Natural killer cell (primary cell): ENCODE results near the gene PCSK7. TPM values are rescaled to one million over a fixed set of nuclear protein-coding genes. Genes with fewer than 3 reads are reported as not detected.
A peak's percentile ranks its signal among the peaks of the same experiment; 100 is the strongest.

Source experiments
- ATAC-seq, 3 donors: fragments of 150-1000 bp in 2 of 3; fragments of 200-7000 bp in 1 of 3; cut with Tn5 transposase; 1 replicate in 1 of 3; 2 replicates in 2 of 3; pipeline ENCODE4 v1.10.0; 2021; ENCODE audit warnings: mild to moderate bottlenecking in 2 of 3, moderate library complexity in 2 of 3
- DNase-seq, 2 donors: peaks; one replicate each; pipeline versions ENCODE4 v3.0.0 to v3.0.0-alpha.2; 2013 to 2021; ENCODE audit warnings: mixed read lengths in 1 of 2
- H3K27ac ChIP-seq: one replicate; pipeline ENCODE4 v1.5.1; 2013; ENCODE audit warnings: mild to moderate bottlenecking, low read length
- H3K27me3 ChIP-seq: one replicate; pipeline ENCODE4 v1.6.1; 2013; ENCODE audit warnings: low read length; ENCODE audit not compliant: control insufficient read depth, insufficient read depth
- H3K36me3 ChIP-seq: one replicate; pipeline ENCODE4 v1.6.1; 2013; ENCODE audit warnings: low read length; ENCODE audit not compliant: control insufficient read depth, insufficient read depth
- H3K4me1 ChIP-seq: one replicate; pipeline ENCODE4 v1.6.1; 2013; ENCODE audit warnings: low read length; ENCODE audit not compliant: control insufficient read depth, insufficient read depth
- H3K4me3 ChIP-seq: one replicate; pipeline ENCODE4 v1.5.1; 2013; ENCODE audit warnings: low read length
- H3K9me3 ChIP-seq: one replicate; pipeline ENCODE4 v1.6.1; 2013; ENCODE audit warnings: low read length; ENCODE audit not compliant: control insufficient read depth, insufficient read depth
- H3K27ac Mint-ChIP-seq, 2 donors: one replicate each; pipeline ENCODE4 v1.8.0; 2022; ENCODE audit warnings: mild to moderate bottlenecking in 2 of 2, mixed read lengths in 2 of 2, moderate library complexity in 1 of 2
- H3K27me3 Mint-ChIP-seq, 2 donors: one replicate each; pipeline ENCODE4 v1.8.0; 2022; ENCODE audit warnings: low read depth in 2 of 2, mixed read lengths in 2 of 2
- H3K36me3 Mint-ChIP-seq: one replicate; pipeline ENCODE4 v1.8.0; 2022; ENCODE audit warnings: mixed read lengths
- H3K4me1 Mint-ChIP-seq, 2 donors: one replicate each; pipeline ENCODE4 v1.8.0; 2022; ENCODE audit warnings: mixed read lengths in 2 of 2
- H3K4me3 Mint-ChIP-seq: one replicate; pipeline ENCODE4 v1.8.0; 2022; ENCODE audit warnings: mild to moderate bottlenecking, moderate library complexity, mixed read lengths
- H3K9me3 Mint-ChIP-seq, 2 donors: one replicate each; pipeline ENCODE4 v1.8.0; 2022; ENCODE audit warnings: mixed read lengths in 2 of 2
- CTCF ChIP-seq: fragments of 200-600 bp; IDR thresholded peaks from one replicate; pipeline ENCODE4 v1.8.0; 2022; ENCODE audit warnings: antibody characterized with exemption
- WGBS: methylation state at CpG from one replicate; pipeline ENCODE4 v1.1.7; 2013; ENCODE audit warnings: missing lambda C conversion rate; ENCODE audit not compliant: insufficient coverage; 5-methylcytosine and 5-hydroxymethylcytosine counted together
- intact Hi-C: fragments of 100-400 bp; cut with micrococcal nuclease; formaldehyde crosslinking; loops from one replicate; pipeline ENCODE4 v1.14.2; 2022
- total RNA-seq, 4 donors: library from RNA; stranded (reverse); fragments of 120-200 nt in 1 of 4; gene quantifications; one replicate each; pipeline versions ENCODE4 v1.2.3 to v1.2.4, GENCODE V29; 2013 to 2022

The PCSK7 gene
- total RNA-seq, 3 donors from 2014 or later (not counting 1 experiment from before 2014, with no cell fraction given) = 397 to 471 (median 441) TPM

DNA sequence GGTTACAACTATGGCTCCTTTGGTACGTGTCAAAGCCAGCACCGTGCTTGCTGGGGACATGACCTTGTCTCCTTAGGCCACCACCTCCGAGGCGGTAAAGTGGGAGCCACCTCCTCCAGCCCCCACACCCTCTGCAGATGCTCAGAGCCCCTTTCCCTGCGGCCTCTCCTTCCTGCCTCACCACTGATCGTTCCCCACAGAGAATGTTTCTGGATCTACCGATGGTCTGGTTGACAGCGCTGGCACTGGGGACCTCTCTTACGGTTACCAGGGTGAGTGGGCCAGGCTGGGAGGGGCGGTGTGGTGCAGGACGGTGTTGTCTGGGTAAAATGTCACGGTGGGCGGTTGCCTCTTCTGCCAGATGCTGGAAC, 44.5 kb downstream of the PCSK7 start:
- Mint-ChIP-seq H3K27me3 (no peaks in the 10 kb centered on the region), H3K36me3 (no peaks in the 10 kb centered on the region), H3K4me1 (no peaks in the 10 kb centered on the region), H3K9me3 (no peaks in the 10 kb centered on the region), H3K27ac (peak overlapping the region in 1 of 2 donors; percentile 24), H3K4me3 (no peak overlapping the region)
- intact Hi-C loops = no loop called here
- no peak for TF ChIP-seq CTCF
- Histone ChIP-seq H3K4me1 (peaks cover 52% of the 10 kb centered on the region), H3K4me3 (no peak overlapping the region), H3K27ac (no peak overlapping the region), H3K9me3 (no peaks in the 10 kb centered on the region), H3K36me3 (peaks cover 27% of the 10 kb centered on the region), H3K27me3 (no peaks in the 10 kb centered on the region)
- 92% methylated on average over 13 of the region's 13 CpGs for WGBS
- ATAC-seq = no peak
- DNase-seq = no peak

GRCh38 chr11:117187007-117187406, 44.9 kb downstream of the PCSK7 start:
- no peaks in the 10 kb centered on the region for H3K36me3 Mint-ChIP-seq
- no peaks in the 10 kb centered on the region for H3K4me1 Mint-ChIP-seq
- intact Hi-C loops = no loop called here
- H3K27me3 Mint-ChIP-seq = no peaks in the 10 kb centered on the region
- 90% methylated on average over 6 of the region's 6 CpGs for WGBS
- DNase-seq = no peak
- no peak overlapping the region for H3K27ac ChIP-seq
- H3K27me3 ChIP-seq = no peaks in the 10 kb centered on the region
- H3K4me3 ChIP-seq = no peak overlapping the region
- H3K36me3 ChIP-seq = peaks cover 23% of the 10 kb centered on the region
- no peaks in the 10 kb centered on the region for H3K9me3 ChIP-seq
- no peak for ATAC-seq
- H3K4me3 Mint-ChIP-seq = no peak overlapping the region
- peaks cover 52% of the 10 kb centered on the region for H3K4me1 ChIP-seq
- H3K9me3 Mint-ChIP-seq = no peaks in the 10 kb centered on the region
- TF ChIP-seq CTCF = no peak
- peak overlapping the region in 1 of 2 donors; percentile 24 for H3K27ac Mint-ChIP-seq

DNA sequence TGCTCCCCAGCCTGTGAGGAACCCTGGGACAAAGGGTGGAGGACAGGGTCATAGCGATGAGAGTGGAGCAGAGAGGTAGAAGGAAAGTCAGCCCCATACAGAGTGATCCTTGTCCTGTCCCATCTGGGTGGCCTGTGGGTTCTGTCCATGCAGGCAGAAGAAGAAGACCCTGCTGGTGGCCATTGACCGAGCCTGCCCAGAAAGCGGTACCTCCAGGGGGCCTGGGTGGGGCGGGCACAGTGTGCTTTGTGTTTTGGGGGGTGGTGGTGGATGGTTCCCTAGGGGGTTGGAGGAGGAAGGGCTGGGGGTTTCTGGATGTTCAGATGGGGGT, 45.5 kb downstream of the PCSK7 start:
- WGBS = 98% methylated on average over 4 of the region's 4 CpGs
- Mint-ChIP-seq H3K4me3 (peak overlapping the region; percentile 21), H3K36me3 (no peaks in the 10 kb centered on the region), H3K27me3 (no peaks in the 10 kb centered on the region), H3K4me1 (no peaks in the 10 kb centered on the region), H3K27ac (peak overlapping the region in 1 of 2 donors; percentile 37), H3K9me3 (no peaks in the 10 kb centered on the region)
- Histone ChIP-seq H3K27ac (peak overlapping the region; percentile 71), H3K9me3 (no peaks in the 10 kb centered on the region), H3K36me3 (peaks cover 21% of the 10 kb centered on the region), H3K27me3 (no peaks in the 10 kb centered on the region), H3K4me1 (peaks cover 56% of the 10 kb centered on the region), H3K4me3 (no peak overlapping the region)
- DNase-seq = no peak
- ATAC-seq = no peak
- intact Hi-C loops = no loop called here
- TF ChIP-seq CTCF = no peak

DNA sequence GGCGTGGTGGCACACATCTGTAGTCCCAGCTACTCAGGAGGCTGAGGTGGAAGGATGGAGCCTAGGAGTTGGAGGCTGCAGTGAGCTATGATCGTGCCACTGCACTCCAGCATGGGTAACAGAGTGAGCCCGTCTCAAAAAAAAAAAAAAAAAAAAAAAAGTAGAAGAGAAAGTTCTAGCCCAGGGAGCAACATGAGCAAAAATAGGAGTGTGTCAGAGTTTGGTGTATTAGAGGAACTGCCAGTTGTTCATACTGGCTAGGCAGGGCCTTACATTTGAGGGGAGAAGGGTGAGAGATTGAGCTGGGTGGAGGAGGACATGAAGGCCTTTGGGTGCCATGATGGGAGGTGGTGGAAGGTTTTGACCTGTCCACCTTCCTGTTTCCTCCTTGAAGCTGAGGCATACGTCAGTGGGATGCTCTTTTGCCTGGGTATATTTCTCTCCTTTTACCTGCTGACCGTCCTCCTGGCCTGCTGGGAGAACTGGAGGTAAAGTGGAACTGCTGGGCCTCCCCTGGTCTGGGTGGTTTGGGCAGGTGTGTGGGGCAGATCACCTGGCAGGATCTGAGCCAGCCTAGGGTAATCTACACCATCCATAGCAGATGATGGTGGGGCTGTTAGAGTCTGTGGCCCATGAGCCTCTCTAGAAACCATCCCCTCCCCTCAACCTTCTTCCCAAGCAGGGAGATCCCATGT, 46.0 kb downstream of the PCSK7 start:
- H3K4me1 ChIP-seq = peaks cover 61% of the 10 kb centered on the region
- Mint-ChIP-seq H3K4me1 (peaks cover 4 to 5% of the 10 kb centered on the region in 2 donors), H3K27me3 (no peaks in the 10 kb centered on the region), H3K27ac (peak overlapping the region in 1 of 2 donors; percentile 37), H3K36me3 (no peaks in the 10 kb centered on the region), H3K9me3 (no peaks in the 10 kb centered on the region), H3K4me3 (peak overlapping the region; percentile 37)
- TF ChIP-seq CTCF = no peak
- DNase-seq (no peak), ATAC-seq (no peak)
- H3K36me3 ChIP-seq = peaks cover 21% of the 10 kb centered on the region
- WGBS = 75% methylated on average over 5 of the region's 5 CpGs
- peak overlapping the region; percentile 71 for H3K27ac ChIP-seq
- H3K9me3 ChIP-seq = no peaks in the 10 kb centered on the region
- intact Hi-C loops = no loop called here
- H3K27me3 ChIP-seq = no peaks in the 10 kb centered on the region
- H3K4me3 ChIP-seq = no peak overlapping the region
